Esophagus muscularis mucosa (tissue), 4 donors: ENCODE results near the gene CEP112. TPM values are rescaled to one million over a fixed set of nuclear protein-coding genes. Genes with fewer than 3 reads are reported as not detected.

Source experiments
- DNase-seq: peaks from one replicate; pipeline ENCODE4 v3.0.0-alpha.2; 2017; ENCODE audit errors: extremely low spot score
- H3K27ac ChIP-seq, 4 donors: fragments of 200-600 bp; sonication (generic); replicated peaks in 1 of 4; 1 replicate in 3 of 4; 2 replicates in 1 of 4; pipeline ENCODE4 v1.5.1; 2016 to 2019; ENCODE audit warnings: mild to moderate bottlenecking in 1 of 4
- H3K27me3 ChIP-seq, 4 donors: fragments of 200-600 bp; sonication (generic); one replicate each; pipeline versions ENCODE4 v1.5.1 to v1.6.0; 2016 to 2019
- H3K36me3 ChIP-seq, 4 donors: fragments of 200-600 bp; sonication (generic); one replicate each; pipeline ENCODE4 v1.5.1; 2016 to 2019
- H3K4me1 ChIP-seq, 4 donors: fragments of 200-600 bp; sonication (generic); one replicate each; pipeline ENCODE4 v1.5.1; 2016 to 2019
- H3K4me3 ChIP-seq, 4 donors: fragments of 200-600 bp; sonication (generic); 1 replicate in 2 of 4; 2 replicates in 2 of 4; pipeline ENCODE4 v1.5.1; 2016 to 2019; ENCODE audit warnings: mild to moderate bottlenecking in 4 of 4, moderate library complexity in 1 of 4
- H3K9me3 ChIP-seq, 4 donors: fragments of 200-600 bp; sonication (generic); 1 replicate in 3 of 4; 2 replicates in 1 of 4; pipeline ENCODE4 v1.5.1; 2016 to 2019
- CTCF ChIP-seq, 3 experiments: fragments of 200-600 bp in 2 of 3; fragments of 450-650 bp in 1 of 3; sonication (generic) in 2 of 3; IDR thresholded peaks; one replicate each; pipeline ENCODE4 v1.5.1; 2017 to 2019; ENCODE audit warnings: antibody characterized with exemption in 3 of 3, mild to moderate bottlenecking in 2 of 3, moderate library complexity in 1 of 3
- EP300 ChIP-seq: sonication (generic); formaldehyde crosslinking; IDR thresholded peaks from one replicate; pipeline ENCODE4 v1.6.1; 2017; ENCODE audit warnings: antibody characterized with exemption
- POLR2A ChIP-seq: fragments of 450-650 bp; IDR thresholded peaks from one replicate; pipeline ENCODE4 v1.6.1; 2017; ENCODE audit warnings: antibody characterized with exemption, moderate library complexity, mild to moderate bottlenecking, low read depth
- POLR2AphosphoS5 ChIP-seq, 2 donors: sonication (generic); formaldehyde crosslinking; IDR thresholded peaks; one replicate each; pipeline ENCODE4 v1.6.1; 2017; ENCODE audit warnings: antibody characterized with exemption in 2 of 2
- WGBS: methylation state at CpG from one replicate; pipeline ENCODE4 v1.1.5; 2018; 5-methylcytosine and 5-hydroxymethylcytosine counted together
- intact Hi-C: fragments of 100-400 bp; cut with DNase I; formaldehyde crosslinking; loops from one replicate; pipeline ENCODE4 v1.15.1; 2023
- total RNA-seq, 4 donors: library from RNA; depleted of rRNA; stranded (reverse); fragments of >200 nt; gene quantifications; one replicate each; pipeline versions ENCODE4 v1.1.0 to v1.2.1, GENCODE V29; 2016

Gene CEP112
- total RNA-seq, 4 donors from 2014 or later, result 17.0 to 24.7 (median 23.2) TPM

GRCh38 chr17:65913326-65913850 lies 278.5 kb downstream of the CEP112 start:
- 90% methylated on average over 4 of the region's 4 CpGs for WGBS
- no peak for DNase-seq
- intact Hi-C loops, result no loop called here
- Histone ChIP-seq H3K27ac (no peak overlapping the region), H3K9me3 (peaks cover 0 to 17% (median 6%) of the 10 kb centered on the region in 4 donors), H3K36me3 (peaks cover 0 to 2% (median 0%) of the 10 kb centered on the region in 4 donors), H3K27me3 (no peaks in the 10 kb centered on the region), H3K4me1 (no peaks in the 10 kb centered on the region), H3K4me3 (no peak overlapping the region)
- no peak for TF ChIP-seq CTCF (IDR thresholded peaks at IDR 0.05)
- TF ChIP-seq POLR2AphosphoS5 (IDR thresholded peaks at IDR 0.05), result no peak
- no peak for TF ChIP-seq POLR2A
- TF ChIP-seq EP300, result no peak

GRCh38 chr17:65910836-65911235 lies 281.1 kb downstream of the CEP112 start:
- Histone ChIP-seq H3K4me1 (no peaks in the 10 kb centered on the region), H3K27me3 (no peaks in the 10 kb centered on the region), H3K4me3 (no peak overlapping the region), H3K27ac (no peak overlapping the region), H3K9me3 (peaks cover 0 to 17% (median 6%) of the 10 kb centered on the region in 4 donors), H3K36me3 (peaks cover 0 to 2% (median 0%) of the 10 kb centered on the region in 4 donors)
- no peak for TF ChIP-seq POLR2AphosphoS5 (IDR thresholded peaks at IDR 0.05)
- no peak for TF ChIP-seq POLR2A
- no peak for TF ChIP-seq CTCF (IDR thresholded peaks at IDR 0.05)
- no peak for TF ChIP-seq EP300
- DNase-seq, result no peak
- intact Hi-C loops, result no loop called here
- WGBS, result 86% methylated on average over 1 of the region's 1 CpG

- WGBS, result 84% methylated on average over 11 of the region's 11 CpGs
- no peak for DNase-seq
- H3K4me3 ChIP-seq, result no peak overlapping the region
Observed at GRCh38 chr17:65902831-65903522, 289.0 kb downstream of the CEP112 start.

GRCh38 chr17:65902155-65902554 lies 289.8 kb downstream of the CEP112 start:
- H3K36me3 ChIP-seq, result no peaks in the 10 kb centered on the region
- H3K9me3 ChIP-seq, result no peaks in the 10 kb centered on the region
- H3K4me1 ChIP-seq, result no peaks in the 10 kb centered on the region
- intact Hi-C loops, result no loop called here
- H3K27ac ChIP-seq, result no peak overlapping the region
- TF ChIP-seq POLR2A (no peak), POLR2AphosphoS5 (IDR thresholded peaks at IDR 0.05) (no peak), EP300 (no peak), CTCF (IDR thresholded peaks at IDR 0.05) (no peak)
- 96% methylated on average over 10 of the region's 10 CpGs for WGBS
- H3K27me3 ChIP-seq, result no peaks in the 10 kb centered on the region
- no peak overlapping the region for H3K4me3 ChIP-seq
- DNase-seq, result no peak

More at GRCh38 chr17:65902831-65903522, 289.0 kb downstream of the CEP112 start:
- Histone ChIP-seq H3K27me3 (no peaks in the 10 kb centered on the region), H3K27ac (no peak overlapping the region), H3K36me3 (no peaks in the 10 kb centered on the region), H3K4me1 (no peaks in the 10 kb centered on the region), H3K9me3 (no peaks in the 10 kb centered on the region)
- no peak for TF ChIP-seq POLR2AphosphoS5 (IDR thresholded peaks at IDR 0.05)
- no peak for TF ChIP-seq EP300
- TF ChIP-seq CTCF (IDR thresholded peaks at IDR 0.05), result no peak
- TF ChIP-seq POLR2A, result no peak
- intact Hi-C loops, result no loop called here
